WI38 (cell line): Measurements from ENCODE around the gene MRPL1.
A peak's percentile ranks its signal among the peaks of the same experiment; 100 is the strongest.

Experiments
- H3K4me3 ChIP-seq: 2 replicates; pipeline ENCODE4 v1.5.1; 2011; ENCODE audit warnings: low read depth, mild to moderate bottlenecking, control low read depth, low read length
- CTCF ChIP-seq: IDR thresholded peaks from 2 replicates; pipeline ENCODE4 v1.5.1; 2012; ENCODE audit warnings: low read depth, mild to moderate bottlenecking, control low read depth, low read length

Gene MRPL1

GRCh38 chr4:77819404-77819842 is 43.2 kb upstream of the MRPL1 start:
- H3K4me3 ChIP-seq: peak overlapping the region; percentile 84
- no peak for TF ChIP-seq CTCF

GRCh38 chr4:77819843-77820648 is 42.6 kb upstream of the MRPL1 start:
- no peak for TF ChIP-seq CTCF
- peak overlapping the region; percentile 84 for H3K4me3 ChIP-seq

GRCh38 chr4:77820649-77821561 is 41.7 kb upstream of the MRPL1 start:
- TF ChIP-seq CTCF: no peak
- H3K4me3 ChIP-seq: peak overlapping the region; percentile 84

- TF ChIP-seq CTCF: no peak
- H3K4me3 ChIP-seq: no peak overlapping the region
Observed at GRCh38 chr4:77821775-77822174, 40.9 kb upstream of the MRPL1 start.

- no peak overlapping the region for H3K4me3 ChIP-seq
- TF ChIP-seq CTCF: no peak
Observed at GRCh38 chr4:77826275-77826674, 36.4 kb upstream of the MRPL1 start.

- no peak overlapping the region for H3K4me3 ChIP-seq
- no peak for TF ChIP-seq CTCF
Observed at GRCh38 chr4:77827343-77827742, 35.3 kb upstream of the MRPL1 start.
